ES-I3 (cell line): ENCODE results near the gene C16orf87.

Experiments used
- H3K36me3 ChIP-seq: 2 replicates; pipeline ENCODE4 v1.6.1; 2013; ENCODE audit warnings: mild to moderate bottlenecking, low read length, control low read depth, moderate library complexity; ENCODE audit not compliant: insufficient read depth
- H3K4me1 ChIP-seq: 2 replicates; pipeline ENCODE4 v1.6.1; 2013; ENCODE audit warnings: mild to moderate bottlenecking, control low read depth, low read length; ENCODE audit not compliant: insufficient read depth
- H3K9ac ChIP-seq: 2 replicates; pipeline ENCODE4 v1.6.1; 2013; ENCODE audit warnings: low read depth, mild to moderate bottlenecking, low read length, moderate library complexity
- H3K9me3 ChIP-seq: 2 replicates; pipeline ENCODE4 v1.6.1; 2013; ENCODE audit warnings: mild to moderate bottlenecking, low read length, moderate library complexity; ENCODE audit not compliant: control insufficient read depth, insufficient read depth

The C16orf87 gene

GRCh38 chr16:46852130-46852529 lies 21.1 kb upstream of the C16orf87 start:
- H3K9me3 ChIP-seq, result no peaks in the 10 kb centered on the region
- no peak overlapping the region for H3K9ac ChIP-seq

GRCh38 chr16:46850619-46851555 lies 19.9 kb upstream of the C16orf87 start:
- H3K9me3 ChIP-seq, result no peaks in the 10 kb centered on the region
- no peaks in the 10 kb centered on the region for H3K36me3 ChIP-seq
- no peak overlapping the region for H3K9ac ChIP-seq
- H3K4me1 ChIP-seq, result no peaks in the 10 kb centered on the region

More at GRCh38 chr16:46852130-46852529, 21.1 kb upstream of the C16orf87 start:
- H3K4me1 ChIP-seq, result no peaks in the 10 kb centered on the region
- H3K36me3 ChIP-seq, result no peaks in the 10 kb centered on the region

- no peaks in the 10 kb centered on the region for H3K9me3 ChIP-seq
- no peak overlapping the region for H3K9ac ChIP-seq
- no peaks in the 10 kb centered on the region for H3K36me3 ChIP-seq
- no peaks in the 10 kb centered on the region for H3K4me1 ChIP-seq
Measured at GRCh38 chr16:46848768-46849764, 18.1 kb upstream of the C16orf87 start.

GRCh38 chr16:46845952-46846351 lies 15.0 kb upstream of the C16orf87 start:
- H3K9me3 ChIP-seq, result 0 out of 2 replicates have a peak, but pooled peaks cover 3% of the 10 kb centered on the region
- H3K4me1 ChIP-seq, result no peaks in the 10 kb centered on the region
- H3K36me3 ChIP-seq, result no peaks in the 10 kb centered on the region
- H3K9ac ChIP-seq, result no peak overlapping the region

- Histone ChIP-seq H3K9me3 (0 out of 2 replicates have a peak, but pooled peaks cover 3% of the 10 kb centered on the region), H3K4me1 (no peaks in the 10 kb centered on the region), H3K36me3 (no peaks in the 10 kb centered on the region), H3K9ac (no peak overlapping the region)
Measured at GRCh38 chr16:46844771-46845170, 13.8 kb upstream of the C16orf87 start.

GRCh38 chr16:46843898-46844642 lies 13.1 kb upstream of the C16orf87 start:
- no peaks in the 10 kb centered on the region for H3K4me1 ChIP-seq
- H3K9me3 ChIP-seq, result 0 out of 2 replicates have a peak, but pooled peaks cover 3% of the 10 kb centered on the region
- H3K36me3 ChIP-seq, result no peaks in the 10 kb centered on the region
- no peak overlapping the region for H3K9ac ChIP-seq

GRCh38 chr16:46842192-46842895 lies 11.4 kb upstream of the C16orf87 start:
- H3K9me3 ChIP-seq, result 0 out of 2 replicates have a peak, but pooled peaks cover 3% of the 10 kb centered on the region
- H3K36me3 ChIP-seq, result no peaks in the 10 kb centered on the region
- no peaks in the 10 kb centered on the region for H3K4me1 ChIP-seq
- H3K9ac ChIP-seq, result no peak overlapping the region

- Histone ChIP-seq H3K9ac (no peak overlapping the region), H3K36me3 (no peaks in the 10 kb centered on the region), H3K9me3 (0 out of 2 replicates have a peak, but pooled peaks cover 3% of the 10 kb centered on the region), H3K4me1 (no peaks in the 10 kb centered on the region)
Measured at GRCh38 chr16:46839986-46840443, 9.0 kb upstream of the C16orf87 start.

GRCh38 chr16:46836534-46837530 lies 5.9 kb upstream of the C16orf87 start:
- Histone ChIP-seq H3K4me1 (no peaks in the 10 kb centered on the region), H3K9ac (no peak overlapping the region), H3K36me3 (no peaks in the 10 kb centered on the region), H3K9me3 (no peaks in the 10 kb centered on the region)

- Histone ChIP-seq H3K4me1 (0 out of 2 replicates have a peak, but pooled peaks cover 6% of the 10 kb centered on the region), H3K9ac (no peak overlapping the region), H3K36me3 (no peaks in the 10 kb centered on the region), H3K9me3 (no peaks in the 10 kb centered on the region)
Measured at GRCh38 chr16:46833460-46833800, 2.5 kb upstream of the C16orf87 start.

- no peaks in the 10 kb centered on the region for H3K36me3 ChIP-seq
- H3K9me3 ChIP-seq, result no peaks in the 10 kb centered on the region
- no peak overlapping the region for H3K9ac ChIP-seq
- 0 out of 2 replicates have a peak, but pooled peaks cover 6% of the 10 kb centered on the region for H3K4me1 ChIP-seq
Measured at GRCh38 chr16:46832757-46833459, 1.9 kb upstream of the C16orf87 start.

GRCh38 chr16:46830417-46830901 lies 521 bp downstream of the C16orf87 start:
- Histone ChIP-seq H3K9me3 (no peaks in the 10 kb centered on the region), H3K4me1 (peaks cover 13% of the 10 kb centered on the region), H3K36me3 (no peaks in the 10 kb centered on the region), H3K9ac (peak overlapping the region; percentile 86)
